Measurements from ENCODE around the gene TMEM186.
A peak's percentile ranks its signal among the peaks of the same experiment; 100 is the strongest.
"Not testable (repeated sequence)": the region's sequence is repeated elsewhere in the genome, so short reads cannot be mapped to it uniquely, and the experiment has no call there.

The TMEM186 gene

GRCh38 chr16:8797364-8798173 lies at the start of gene TMEM186, which contains the start of gene PMM2:
Gene TMEM186 (minus strand): TSS chr16:8797639. CDS start chr16:8797614, 25 bp downstream.
Gene PMM2 (plus strand): TSS chr16:8797839. CDS start chr16:8797883, 44 bp downstream.
- no peaks in the 10 kb centered on the region for H3K27me3 ChIP-seq (ENCODE audit: low read depth, low read length)
- peaks cover 12 to 26% of the 10 kb centered on the region in 2 donors for H3K36me3 ChIP-seq (ENCODE audit: control insufficient read depth in 1 of 2, insufficient read depth in 2 of 2, low read length in 2 of 2)
- no peaks in the 10 kb centered on the region for H3K9me3 ChIP-seq (ENCODE audit: control insufficient read depth in 1 of 2, low read length in 2 of 2)
- H3K4me1 ChIP-seq (ENCODE audit: control insufficient read depth in 1 of 2, insufficient read depth in 2 of 2, low read length in 2 of 2) = peaks cover 20 to 40% of the 10 kb centered on the region in 2 donors
- peak within 1 kb of the TSS; percentile 90 for H3K27ac ChIP-seq (ENCODE audit: low read length)
- H3K4me3 ChIP-seq (ENCODE audit: low read depth in 1 of 2, low read length in 2 of 2) = peak within 1 kb of the TSS; percentile 89 to 98

GRCh38 chr16:8847145-8847544 lies 49.7 kb upstream of the TMEM186 start:
- Histone ChIP-seq H3K9me3 (ENCODE audit: control insufficient read depth in 1 of 2, low read length in 2 of 2) (no peaks in the 10 kb centered on the region), H3K36me3 (ENCODE audit: control insufficient read depth in 1 of 2, insufficient read depth in 2 of 2, low read length in 2 of 2) (peaks cover 13 to 21% of the 10 kb centered on the region in 2 donors), H3K27me3 (ENCODE audit: low read depth, low read length) (no peaks in the 10 kb centered on the region), H3K4me3 (ENCODE audit: low read depth in 1 of 2, low read length in 2 of 2) (no peak overlapping the region), H3K27ac (ENCODE audit: low read length) (no peak overlapping the region), H3K4me1 (ENCODE audit: control insufficient read depth in 1 of 2, insufficient read depth in 2 of 2, low read length in 2 of 2) (peaks cover 0 to 3% of the 10 kb centered on the region in 2 donors)

GRCh38 chr16:8846401-8846932 lies 49.0 kb upstream of the TMEM186 start:
- Histone ChIP-seq H3K4me3 (ENCODE audit: low read depth in 1 of 2, low read length in 2 of 2) (no peak overlapping the region), H3K36me3 (ENCODE audit: control insufficient read depth in 1 of 2, insufficient read depth in 2 of 2, low read length in 2 of 2) (peaks cover 13 to 21% of the 10 kb centered on the region in 2 donors), H3K27me3 (ENCODE audit: low read depth, low read length) (no peaks in the 10 kb centered on the region), H3K9me3 (ENCODE audit: control insufficient read depth in 1 of 2, low read length in 2 of 2) (no peaks in the 10 kb centered on the region), H3K4me1 (ENCODE audit: control insufficient read depth in 1 of 2, insufficient read depth in 2 of 2, low read length in 2 of 2) (peaks cover 0 to 3% of the 10 kb centered on the region in 2 donors), H3K27ac (ENCODE audit: low read length) (no peak overlapping the region)

GRCh38 chr16:8845699-8846298 lies 48.4 kb upstream of the TMEM186 start:
- H3K4me1 ChIP-seq (ENCODE audit: control insufficient read depth in 1 of 2, insufficient read depth in 2 of 2, low read length in 2 of 2) = peaks cover 0 to 3% of the 10 kb centered on the region in 2 donors
- no peak overlapping the region for H3K27ac ChIP-seq (ENCODE audit: low read length)
- no peaks in the 10 kb centered on the region for H3K27me3 ChIP-seq (ENCODE audit: low read depth, low read length)
- peaks cover 13 to 21% of the 10 kb centered on the region in 2 donors for H3K36me3 ChIP-seq (ENCODE audit: control insufficient read depth in 1 of 2, insufficient read depth in 2 of 2, low read length in 2 of 2)
- no peak overlapping the region for H3K4me3 ChIP-seq (ENCODE audit: low read depth in 1 of 2, low read length in 2 of 2)
- no peaks in the 10 kb centered on the region for H3K9me3 ChIP-seq (ENCODE audit: control insufficient read depth in 1 of 2, low read length in 2 of 2)

- H3K27me3 ChIP-seq (ENCODE audit: low read depth, low read length); H3K4me3 ChIP-seq (ENCODE audit: low read depth in 1 of 2, low read length in 2 of 2); H3K4me1 ChIP-seq (ENCODE audit: control insufficient read depth in 1 of 2, insufficient read depth in 2 of 2, low read length in 2 of 2); H3K36me3 ChIP-seq (ENCODE audit: control insufficient read depth in 1 of 2, insufficient read depth in 2 of 2, low read length in 2 of 2); H3K27ac ChIP-seq (ENCODE audit: low read length); H3K9me3 ChIP-seq (ENCODE audit: control insufficient read depth in 1 of 2, low read length in 2 of 2): not testable (repeated sequence)
Measured at GRCh38 chr16:8843296-8843695, 45.9 kb upstream of the TMEM186 start.

- H3K36me3 ChIP-seq (ENCODE audit: control insufficient read depth in 1 of 2, insufficient read depth in 2 of 2, low read length in 2 of 2); H3K9me3 ChIP-seq (ENCODE audit: control insufficient read depth in 1 of 2, low read length in 2 of 2); H3K27ac ChIP-seq (ENCODE audit: low read length); H3K4me1 ChIP-seq (ENCODE audit: control insufficient read depth in 1 of 2, insufficient read depth in 2 of 2, low read length in 2 of 2); H3K27me3 ChIP-seq (ENCODE audit: low read depth, low read length); H3K4me3 ChIP-seq (ENCODE audit: low read depth in 1 of 2, low read length in 2 of 2): not testable (repeated sequence)
Measured at GRCh38 chr16:8842016-8842415, 44.6 kb upstream of the TMEM186 start.

- H3K4me1 ChIP-seq (ENCODE audit: control insufficient read depth in 1 of 2, insufficient read depth in 2 of 2, low read length in 2 of 2); H3K27ac ChIP-seq (ENCODE audit: low read length); H3K27me3 ChIP-seq (ENCODE audit: low read depth, low read length); H3K4me3 ChIP-seq (ENCODE audit: low read depth in 1 of 2, low read length in 2 of 2); H3K9me3 ChIP-seq (ENCODE audit: control insufficient read depth in 1 of 2, low read length in 2 of 2); H3K36me3 ChIP-seq (ENCODE audit: control insufficient read depth in 1 of 2, insufficient read depth in 2 of 2, low read length in 2 of 2): not testable (repeated sequence)
Measured at GRCh38 chr16:8837594-8837993, 40.2 kb upstream of the TMEM186 start.

GRCh38 chr16:8836797-8837196 lies 39.4 kb upstream of the TMEM186 start:
- H3K27ac ChIP-seq (ENCODE audit: low read length); H3K9me3 ChIP-seq (ENCODE audit: control insufficient read depth in 1 of 2, low read length in 2 of 2); H3K27me3 ChIP-seq (ENCODE audit: low read depth, low read length): not testable (repeated sequence)

GRCh38 chr16:8832717-8833105 lies 35.3 kb upstream of the TMEM186 start:
- Histone ChIP-seq H3K4me3 (ENCODE audit: low read depth in 1 of 2, low read length in 2 of 2) (no peak overlapping the region), H3K27me3 (ENCODE audit: low read depth, low read length) (no peaks in the 10 kb centered on the region), H3K4me1 (ENCODE audit: control insufficient read depth in 1 of 2, insufficient read depth in 2 of 2, low read length in 2 of 2) (no peaks in the 10 kb centered on the region), H3K36me3 (ENCODE audit: control insufficient read depth in 1 of 2, insufficient read depth in 2 of 2, low read length in 2 of 2) (peaks cover 32 to 36% of the 10 kb centered on the region in 2 donors), H3K9me3 (ENCODE audit: control insufficient read depth in 1 of 2, low read length in 2 of 2) (no peaks in the 10 kb centered on the region), H3K27ac (ENCODE audit: low read length) (no peak overlapping the region)

More at GRCh38 chr16:8836797-8837196, 39.4 kb upstream of the TMEM186 start:
- H3K36me3 ChIP-seq (ENCODE audit: control insufficient read depth in 1 of 2, insufficient read depth in 2 of 2, low read length in 2 of 2) = peaks cover 10% of the 10 kb centered on the region in 2 donors
- not testable (repeated sequence) for H3K4me3 ChIP-seq (ENCODE audit: low read depth in 1 of 2, low read length in 2 of 2); H3K4me1 ChIP-seq (ENCODE audit: control insufficient read depth in 1 of 2, insufficient read depth in 2 of 2, low read length in 2 of 2)

GRCh38 chr16:8831871-8832716 lies 34.7 kb upstream of the TMEM186 start:
- Histone ChIP-seq H3K27me3 (ENCODE audit: low read depth, low read length) (no peaks in the 10 kb centered on the region), H3K4me3 (ENCODE audit: low read depth in 1 of 2, low read length in 2 of 2) (no peak overlapping the region), H3K4me1 (ENCODE audit: control insufficient read depth in 1 of 2, insufficient read depth in 2 of 2, low read length in 2 of 2) (no peaks in the 10 kb centered on the region), H3K9me3 (ENCODE audit: control insufficient read depth in 1 of 2, low read length in 2 of 2) (no peaks in the 10 kb centered on the region), H3K36me3 (ENCODE audit: control insufficient read depth in 1 of 2, insufficient read depth in 2 of 2, low read length in 2 of 2) (peaks cover 32 to 36% of the 10 kb centered on the region in 2 donors), H3K27ac (ENCODE audit: low read length) (no peak overlapping the region)

- H3K27me3 ChIP-seq (ENCODE audit: low read depth, low read length) = no peaks in the 10 kb centered on the region
- H3K27ac ChIP-seq (ENCODE audit: low read length) = no peak overlapping the region
- H3K36me3 ChIP-seq (ENCODE audit: control insufficient read depth in 1 of 2, insufficient read depth in 2 of 2, low read length in 2 of 2) = peaks cover 32 to 36% of the 10 kb centered on the region in 2 donors
- no peak overlapping the region for H3K4me3 ChIP-seq (ENCODE audit: low read depth in 1 of 2, low read length in 2 of 2)
- H3K4me1 ChIP-seq (ENCODE audit: control insufficient read depth in 1 of 2, insufficient read depth in 2 of 2, low read length in 2 of 2) = no peaks in the 10 kb centered on the region
- no peaks in the 10 kb centered on the region for H3K9me3 ChIP-seq (ENCODE audit: control insufficient read depth in 1 of 2, low read length in 2 of 2)
Measured at GRCh38 chr16:8831450-8831849, 34.0 kb upstream of the TMEM186 start.
